ENCODE results near the gene MRM2. TPM values are rescaled to one million over a fixed set of nuclear protein-coding genes. Genes with fewer than 3 reads are reported as not detected.

Gene MRM2
- total RNA-seq, 1 experiment from 2014 or later, result 34.7 TPM

- Histone ChIP-seq H4K20me1 (ENCODE audit: insufficient read depth) (no peaks in the 10 kb centered on the region), H3K9me2 (ENCODE audit: insufficient read depth) (no peaks in the 10 kb centered on the region), H3K27ac (ENCODE audit: low read depth, low read length) (no peak overlapping the region), H3K4me2 (ENCODE audit: low read length) (no peak overlapping the region), H3K4me3 (replicated peaks in 1 of 2; ENCODE audit: low read depth in 1 of 2, low read length in 2 of 2) (no peak overlapping the region), H3K79me2 (ENCODE audit: insufficient read depth, low read length) (no peaks in the 10 kb centered on the region), H2AFZ (ENCODE audit: low read depth, low read length, poor library complexity, severe bottlenecking) (no peak overlapping the region), H3K4me1 (ENCODE audit: control insufficient read depth in 1 of 2, insufficient read depth in 2 of 2, low read length in 2 of 2) (peaks cover 5 to 18% of the 10 kb centered on the region in 2 experiments; a peak in 3 of 4 replicates), H3K36me3 (ENCODE audit: control insufficient read depth in 1 of 2, insufficient read depth in 2 of 2, low read length in 2 of 2) (no peaks in the 10 kb centered on the region), H3K27me3 (ENCODE audit: insufficient read depth, low read length) (no peaks in the 10 kb centered on the region), H3K9me3 (ENCODE audit: control insufficient read depth in 1 of 2, insufficient read depth in 1 of 2, low read depth in 1 of 2, low read length in 2 of 2) (no peaks in the 10 kb centered on the region), H3K9ac (ENCODE audit: low read length) (no peak overlapping the region)
- intact Hi-C loops (cut with micrococcal nuclease), result no loop called here
- ChIA-PET POLR2A (no interaction called here), RAD21 (ENCODE audit: low non-redundant PET in 1 of 2, low total read pairs in 2 of 2, uncharacterized antibody in 2 of 2, unreplicated experiment in 2 of 2) (no interaction called here), CTCF (no interaction called here)
- no TSS peak for BruUV-seq (replicated peaks)
- TF ChIP-seq SP1 (IDR thresholded peaks at IDR 0.05; ENCODE audit: low read depth) (no peak), REST (IDR thresholded peaks at IDR 0.05; ENCODE audit: low read depth) (no peak), ELF1 (IDR thresholded peaks at IDR 0.05; ENCODE audit: borderline replicate concordance, low read depth) (no peak), CTCF (IDR thresholded peaks at IDR 0.05 in 2 of 3, conservative IDR thresholded peaks at IDR 0.05 in 1 of 3; ENCODE audit: borderline replicate concordance in 1 of 3, insufficient read depth in 1 of 3, low read depth in 2 of 3, low read length in 2 of 3) (no peak), POLR2AphosphoS5 (IDR thresholded peaks at IDR 0.05; ENCODE audit: low read depth, low read length) (no peak), YY1 (IDR thresholded peaks at IDR 0.05; ENCODE audit: extremely low read depth, insufficient replicate concordance, low read depth, low read length) (no peak), RAD21 (IDR thresholded peaks at IDR 0.05; ENCODE audit: low read depth) (no peak), CBX3 (IDR thresholded peaks at IDR 0.05; ENCODE audit: low read depth) (no peak), SRF (IDR thresholded peaks at IDR 0.05; ENCODE audit: low read depth) (no peak), ZNF274 (IDR thresholded peaks at IDR 0.05; ENCODE audit: low read depth, low read length) (no peak), EGR1 (IDR thresholded peaks at IDR 0.05; ENCODE audit: low read depth) (no peak), ZBTB33 (IDR thresholded peaks at IDR 0.05; ENCODE audit: extremely low read depth, insufficient replicate concordance, low read length) (no peak), JUND (IDR thresholded peaks at IDR 0.05) (no peak), TCF7L2 (IDR thresholded peaks at IDR 0.05; ENCODE audit: borderline replicate concordance, extremely low read depth, insufficient read depth, insufficient read length) (no peak), ZFX (IDR thresholded peaks at IDR 0.05) (no peak), FOSL1 (IDR thresholded peaks at IDR 0.05; ENCODE audit: low read depth) (no peak)
- no peak for DNase-seq (ENCODE audit: low read depth, low spot score)
- no peak for ATAC-seq
Measured at GRCh38 chr7:2251381-2251780, 9.4 kb upstream of the MRM2 start.

Measured in HCT116 (cell line).